Measurements from ENCODE around the gene TSEN34. TPM values are rescaled to one million over a fixed set of nuclear protein-coding genes. Genes with fewer than 3 reads are reported as not detected.

TSEN34 gene
- total and polyA plus RNA-seq, 2 experiments from 2014 or later = 36.6 to 53.4 TPM

GRCh38 chr19:54191811-54192453 is 824 bp downstream of the TSEN34 start:
- Histone ChIP-seq H3K4me2 (peak overlapping the region; percentile 98), H3K27ac (ENCODE audit: low read depth) (peak overlapping the region; percentile 94), H3K9me2 (ENCODE audit: insufficient read depth) (no peaks in the 10 kb centered on the region), H3K79me2 (replicated peaks; ENCODE audit: insufficient read depth) (peaks cover 42% of the 10 kb centered on the region), H2AFZ (0 out of 2 replicates have a peak overlapping the region, but pooled peaks have one; percentile 86), H3K36me3 (ENCODE audit: insufficient read depth) (peaks cover 19% of the 10 kb centered on the region), H3K4me3 (peak overlapping the region; percentile 97), H3K4me1 (ENCODE audit: insufficient read depth) (peaks cover 7% of the 10 kb centered on the region; the same call in 1 of the 2 replicates), H4K20me1 (replicated peaks; ENCODE audit: insufficient read depth) (peaks cover 15% of the 10 kb centered on the region), H3K27me3 (ENCODE audit: insufficient read depth) (no peaks in the 10 kb centered on the region), H3F3A (replicated peaks; ENCODE audit: low read depth) (peaks cover 18% of the 10 kb centered on the region)
- no peak for DNase-seq (ENCODE audit: low spot score)
- H3K4me3 Mint-ChIP-seq = peak overlapping the region; percentile 88
- H3K36me3 Mint-ChIP-seq (ENCODE audit: low read depth) = peaks cover 42% of the 10 kb centered on the region
- peaks cover 18% of the 10 kb centered on the region for H3K27me3 Mint-ChIP-seq (ENCODE audit: insufficient read depth, low read depth, poor library complexity)
- no peak for ATAC-seq
- H3K9me3 Mint-ChIP-seq = no peaks in the 10 kb centered on the region; the same call in 2 of the 3 replicates
- no peak for TF ChIP-seq JUNB (IDR thresholded peaks at IDR 0.05; ENCODE audit: unreplicated experiment)
- TF ChIP-seq NANOG (IDR thresholded peaks at IDR 0.05; ENCODE audit: borderline replicate concordance) = no peak
- TF ChIP-seq EZH2phosphoT487 (IDR thresholded peaks at IDR 0.05; ENCODE audit: unreplicated experiment) = no peak
- no peak for TF ChIP-seq REST (IDR thresholded peaks at IDR 0.05; ENCODE audit: unreplicated experiment)
- TF ChIP-seq ZNF331 (CRISPR knock-in tag; IDR thresholded peaks at IDR 0.05; ENCODE audit: low read depth) = no peak
- no peak for TF ChIP-seq CREB1 (CRISPR knock-in tag; IDR thresholded peaks at IDR 0.05; ENCODE audit: low read depth)
- no peak for TF ChIP-seq ZNF114 (CRISPR knock-in tag; IDR thresholded peaks at IDR 0.05)
- no peak for TF ChIP-seq POLR2AphosphoS5 (IDR thresholded peaks at IDR 0.05; ENCODE audit: low read depth)
- TF ChIP-seq CTCF (conservative IDR thresholded peaks at IDR 0.05; ENCODE audit: low read depth in 2 of 2) = no peak
- no peak for TF ChIP-seq ZNF462 (CRISPR knock-in tag; IDR thresholded peaks at IDR 0.05)
- TF ChIP-seq ETS1 (IDR thresholded peaks at IDR 0.05) = no peak
- no peak for TF ChIP-seq EZH2 (IDR thresholded peaks at IDR 0.05; ENCODE audit: low read depth, unreplicated experiment)
- TF ChIP-seq STAT1 (IDR thresholded peaks at IDR 0.05; ENCODE audit: unreplicated experiment) = no peak
- H3K4me1 Mint-ChIP-seq = peaks cover 26% of the 10 kb centered on the region
- H3K27ac Mint-ChIP-seq = peak overlapping the region; percentile 90

All from GM23338 (cell line).